Choroid plexus epithelial cell (primary cell): Measurements from ENCODE around the gene DAB1.

Experiments used
- DNase-seq: peaks from one replicate; pipeline ENCODE4 v3.0.0-alpha.2; 2010; ENCODE audit warnings: low read depth
- H3K4me3 ChIP-seq: 2 replicates; pipeline ENCODE4 v1.5.1; 2011; ENCODE audit warnings: low read depth, mild to moderate bottlenecking, control low read depth, low read length, moderate library complexity
- CTCF ChIP-seq: conservative IDR thresholded peaks from 2 replicates; pipeline ENCODE4 v1.5.1; 2011; ENCODE audit warnings: low read depth, mild to moderate bottlenecking, control low read depth, inconsistent platforms, low read length, moderate library complexity

Gene DAB1

GRCh38 chr1:56968878-56969495 is 454.9 kb downstream of the DAB1 start:
- DNase-seq, result no peak
- no peak overlapping the region for H3K4me3 ChIP-seq
- no peak for TF ChIP-seq CTCF

- H3K4me3 ChIP-seq, result no peak overlapping the region
- peak; percentile 23 for DNase-seq
- peak; percentile 66 for TF ChIP-seq CTCF
Observed at GRCh38 chr1:56967900-56968832, 455.7 kb downstream of the DAB1 start.

GRCh38 chr1:56967355-56967754 is 456.5 kb downstream of the DAB1 start:
- no peak overlapping the region for H3K4me3 ChIP-seq
- TF ChIP-seq CTCF, result no peak
- DNase-seq, result no peak

GRCh38 chr1:56966698-56966999 is 457.2 kb downstream of the DAB1 start:
- no peak for DNase-seq

GRCh38 chr1:56965916-56966697 is 457.8 kb downstream of the DAB1 start, which contains the start of gene C8B:
Gene C8B (minus strand): TSS chr1:56966015. CDS start chr1:56965948, 67 bp downstream.
- no peak within 1 kb of the TSS for H3K4me3 ChIP-seq
- TF ChIP-seq CTCF, result no peak
- DNase-seq, result no peak

More at GRCh38 chr1:56966698-56966999, 457.2 kb downstream of the DAB1 start:
- no peak for TF ChIP-seq CTCF
- no peak overlapping the region for H3K4me3 ChIP-seq

GRCh38 chr1:56965191-56965590 is 458.7 kb downstream of the DAB1 start:
- H3K4me3 ChIP-seq, result no peak overlapping the region
- DNase-seq, result no peak
- TF ChIP-seq CTCF, result no peak
